Measurements from ENCODE around the gene PLA2R1. TPM values are rescaled to one million over a fixed set of nuclear protein-coding genes. Genes with fewer than 3 reads are reported as not detected.

Gene PLA2R1
- total and polyA plus RNA-seq, 10 of the 15 experiments (the other 5 are each of a cell fraction or from before 2014, with no cell fraction given): 0.01 to 0.05 (median 0.02) TPM; not detected in 6

DNA sequence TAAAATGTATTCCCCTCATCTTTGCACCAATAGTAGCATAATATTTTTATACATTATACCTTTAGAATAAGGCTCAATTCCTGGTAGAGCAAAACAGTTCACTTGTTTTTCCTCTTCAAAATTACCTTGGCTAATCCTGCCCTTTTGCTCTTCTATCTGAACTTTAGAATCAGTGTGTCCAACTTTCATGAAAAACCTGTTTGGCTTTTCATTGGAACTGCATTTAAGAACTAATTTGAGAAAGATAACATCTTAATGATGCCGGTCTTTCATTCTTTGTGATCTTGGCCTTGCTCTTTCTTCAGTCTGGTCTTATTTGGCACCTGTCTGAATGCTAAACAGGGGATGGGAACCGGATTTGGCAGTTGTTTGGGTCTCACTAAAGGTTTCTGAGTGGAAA lies 151.5 kb downstream of the PLA2R1 start (continued):
- TF ChIP-seq ZZZ3 (IDR thresholded peaks at IDR 0.05; ENCODE audit: control insufficient read depth, insufficient read length, low read depth) (no peak), PAX5 (IDR thresholded peaks at IDR 0.05; ENCODE audit: borderline replicate concordance, low read depth, low read length) (no peak)
- TF ChIP-seq, protein P1, sequence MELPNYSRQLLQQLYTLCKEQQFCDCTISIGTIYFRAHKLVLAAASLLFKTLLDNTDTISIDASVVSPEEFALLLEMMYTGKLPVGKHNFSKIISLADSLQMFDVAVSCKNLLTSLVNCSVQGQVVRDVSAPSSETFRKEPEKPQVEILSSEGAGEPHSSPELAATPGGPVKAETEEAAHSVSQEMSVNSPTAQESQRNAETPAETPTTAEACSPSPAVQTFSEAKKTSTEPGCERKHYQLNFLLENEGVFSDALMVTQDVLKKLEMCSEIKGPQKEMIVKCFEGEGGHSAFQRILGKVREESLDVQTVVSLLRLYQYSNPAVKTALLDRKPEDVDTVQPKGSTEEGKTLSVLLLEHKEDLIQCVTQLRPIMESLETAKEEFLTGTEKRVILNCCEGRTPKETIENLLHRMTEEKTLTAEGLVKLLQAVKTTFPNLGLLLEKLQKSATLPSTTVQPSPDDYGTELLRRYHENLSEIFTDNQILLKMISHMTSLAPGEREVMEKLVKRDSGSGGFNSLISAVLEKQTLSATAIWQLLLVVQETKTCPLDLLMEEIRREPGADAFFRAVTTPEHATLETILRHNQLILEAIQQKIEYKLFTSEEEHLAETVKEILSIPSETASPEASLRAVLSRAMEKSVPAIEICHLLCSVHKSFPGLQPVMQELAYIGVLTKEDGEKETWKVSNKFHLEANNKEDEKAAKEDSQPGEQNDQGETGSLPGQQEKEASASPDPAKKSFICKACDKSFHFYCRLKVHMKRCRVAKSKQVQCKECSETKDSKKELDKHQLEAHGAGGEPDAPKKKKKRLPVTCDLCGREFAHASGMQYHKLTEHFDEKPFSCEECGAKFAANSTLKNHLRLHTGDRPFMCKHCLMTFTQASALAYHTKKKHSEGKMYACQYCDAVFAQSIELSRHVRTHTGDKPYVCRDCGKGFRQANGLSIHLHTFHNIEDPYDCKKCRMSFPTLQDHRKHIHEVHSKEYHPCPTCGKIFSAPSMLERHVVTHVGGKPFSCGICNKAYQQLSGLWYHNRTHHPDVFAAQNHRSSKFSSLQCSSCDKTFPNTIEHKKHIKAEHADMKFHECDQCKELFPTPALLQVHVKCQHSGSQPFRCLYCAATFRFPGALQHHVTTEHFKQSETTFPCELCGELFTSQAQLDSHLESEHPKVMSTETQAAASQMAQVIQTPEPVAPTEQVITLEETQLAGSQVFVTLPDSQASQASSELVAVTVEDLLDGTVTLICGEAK (IDR thresholded peaks at IDR 0.05; ENCODE audit: borderline replicate concordance): no peak

DNA sequence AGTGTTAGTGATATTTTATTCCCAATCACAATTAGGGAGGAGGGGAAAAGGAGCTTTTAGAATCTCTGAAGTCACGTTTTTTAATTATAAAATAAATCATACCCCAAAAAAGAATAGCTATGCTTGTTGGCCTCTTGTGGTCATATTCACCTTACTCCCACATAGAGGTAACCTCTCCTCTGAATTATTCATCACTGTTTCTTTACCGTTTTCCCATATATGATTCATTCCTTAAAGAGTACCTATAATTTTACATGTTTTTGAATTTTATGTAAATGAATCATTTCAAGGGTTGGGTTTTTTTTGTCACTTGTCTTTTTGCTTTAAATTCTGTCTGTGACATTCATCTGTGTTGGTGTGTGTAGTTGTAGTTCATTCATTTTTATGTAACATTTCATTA lies 153.8 kb downstream of the PLA2R1 start:
- intact Hi-C loops (cut with micrococcal nuclease; ENCODE audit: unreplicated experiment) (no loop called here), in situ Hi-C loops (cut with MboI) (no loop called here)
- Histone ChIP-seq H3K9ac (ENCODE audit: control insufficient read depth, insufficient read depth, low read length) (no peak overlapping the region), H3K36me3 (ENCODE audit: control insufficient read depth in 2 of 2, insufficient read depth in 2 of 2, low read length in 1 of 2) (no peaks in the 10 kb centered on the region), H3K4me2 (ENCODE audit: control insufficient read depth, insufficient read depth) (no peak overlapping the region), H2AFZ (ENCODE audit: control insufficient read depth, low read depth, low read length) (no peak overlapping the region), H3K27ac (ENCODE audit: control insufficient read depth, insufficient read depth) (no peak overlapping the region), H3K79me2 (ENCODE audit: control insufficient read depth, insufficient read depth, low read length) (peaks cover 9% of the 10 kb centered on the region), H4K20me1 (ENCODE audit: control insufficient read depth, insufficient read depth) (no peaks in the 10 kb centered on the region), H3K4me1 (ENCODE audit: control insufficient read depth, insufficient read depth, low read length) (peaks cover 2% of the 10 kb centered on the region; the same call in 1 of the 2 replicates), H3K4me3 (no peak overlapping the region), H3K27me3 (replicated peaks in 1 of 2; ENCODE audit: control insufficient read depth in 2 of 2, insufficient read depth in 2 of 2, low read length in 1 of 2) (no peaks in the 10 kb centered on the region), H3K9me3 (replicated peaks; ENCODE audit: control insufficient read depth, insufficient read depth, low read length) (no peaks in the 10 kb centered on the region)
- SMC1A ChIA-PET (ENCODE audit: uncharacterized antibody, unreplicated experiment): interaction anchor here (0.5 to 51.7 kb wide), 5 partner anchors 7 to 321 kb away, joined by 3 to 1536 read pairs (median 3); partner anchors contain the start of gene LY75
- FAIRE-seq (no peak), DNase-seq (ENCODE audit: low read depth, low spot score) (no peak), ATAC-seq (no peak)
- RAD21 ChIA-PET (ENCODE audit: unreplicated experiment): interaction anchor here (0.9 to 11.6 kb wide), 5 partner anchors 8 to 22 kb away, joined by 3 to 137 read pairs (median 6); no protein-coding TSS in a partner anchor
- CTCF ChIA-PET: interaction anchor here (0.6 to 22.7 kb wide), 4 partner anchors 10 to 16 kb away, joined by 4 to 335 read pairs (median 6); no protein-coding TSS in a partner anchor
- POLR2A ChIA-PET: interaction anchor here (0.6 to 46.2 kb wide), 3 partner anchors 9 to 1201 kb away, joined by 3 to 840 read pairs (median 840); partner anchors contain the start of gene LY75
- BruUV-seq (replicated peaks): no TSS peak
- WGBS (ENCODE audit: insufficient coverage, insufficient replicate concordance, low lambda C conversion rate, missing lambda C conversion rate): 3% methylated on average over 2 of the region's 2 CpGs
- no peak for TF ChIP-seq ZNF24 (IDR thresholded peaks at IDR 0.05)
- TF ChIP-seq FOXM1 (IDR thresholded peaks at IDR 0.05; ENCODE audit: low read depth, low read length): no peak
- no peak for TF ChIP-seq EGR1 (IDR thresholded peaks at IDR 0.05; ENCODE audit: borderline replicate concordance in 1 of 2, low read depth in 2 of 2, low read length in 2 of 2)
- TF ChIP-seq, protein P2, sequence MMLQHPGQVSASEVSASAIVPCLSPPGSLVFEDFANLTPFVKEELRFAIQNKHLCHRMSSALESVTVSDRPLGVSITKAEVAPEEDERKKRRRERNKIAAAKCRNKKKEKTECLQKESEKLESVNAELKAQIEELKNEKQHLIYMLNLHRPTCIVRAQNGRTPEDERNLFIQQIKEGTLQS (IDR thresholded peaks at IDR 0.05; ENCODE audit: borderline replicate concordance, extremely low read depth, low read depth, low read length): no peak
- TF ChIP-seq ATF7 (IDR thresholded peaks at IDR 0.05; ENCODE audit: low read depth): no peak
- TF ChIP-seq SP1 (IDR thresholded peaks at IDR 0.05; ENCODE audit: low read depth, low read length): no peak
- no peak for TF ChIP-seq ZSCAN29 (IDR thresholded peaks at IDR 0.05)
- no peak for TF ChIP-seq EP300 (IDR thresholded peaks at IDR 0.05; ENCODE audit: borderline replicate concordance in 1 of 2, control insufficient read depth in 1 of 2, low read depth in 2 of 2, low read length in 2 of 2)
- no peak for TF ChIP-seq IKZF1 (conservative IDR thresholded peaks at IDR 0.05)
- TF ChIP-seq MYC (IDR thresholded peaks at IDR 0.05; ENCODE audit: insufficient read depth, insufficient read length, insufficient replicate concordance, low read length, severe bottlenecking): no peak
- no peak for TF ChIP-seq POLR2AphosphoS5 (IDR thresholded peaks at IDR 0.05; ENCODE audit: low read length)
- no peak for TF ChIP-seq ESRRA (IDR thresholded peaks at IDR 0.05; ENCODE audit: low read length)
